Prostate gland (tissue), 2 donors: ENCODE data around the gene GSS. TPM values are rescaled to one million over a fixed set of nuclear protein-coding genes. Genes with fewer than 3 reads are reported as not detected.

Source experiments
- DNase-seq: peaks from one replicate; pipeline ENCODE4 v3.0.0-alpha.2; 2019; ENCODE audit warnings: low spot score
- H3K27ac ChIP-seq, 2 donors: fragments of 200-600 bp; sonication (generic); 2 replicates each; pipeline ENCODE4 v1.5.1; 2017 to 2019
- H3K27me3 ChIP-seq: fragments of 200-600 bp; sonication (generic); replicated peaks from 2 replicates; pipeline ENCODE4 v1.5.1; 2019; ENCODE audit not compliant: insufficient read depth
- H3K36me3 ChIP-seq, 2 donors: fragments of 200-600 bp; sonication (generic); 1 replicate in 1 of 2; 2 replicates in 1 of 2; pipeline versions ENCODE4 v1.5.1 to v1.8.1; 2017 to 2019
- H3K4me1 ChIP-seq: fragments of 200-600 bp; sonication (generic); replicated peaks from 2 replicates; pipeline ENCODE4 v1.5.1; 2019
- H3K4me3 ChIP-seq, 2 donors: fragments of 200-600 bp; sonication (generic); 2 replicates each; pipeline ENCODE4 v1.5.1; 2017 to 2019
- H3K9me3 ChIP-seq: fragments of 200-600 bp; sonication (generic); 2 replicates; pipeline ENCODE4 v1.5.1; 2017
- POLR2A ChIP-seq: fragments of 450-650 bp; IDR thresholded peaks from one replicate; pipeline ENCODE4 v1.6.1; 2016; ENCODE audit warnings: antibody characterized with exemption, mild to moderate bottlenecking
- POLR2AphosphoS5 ChIP-seq: sonication (generic); formaldehyde crosslinking; IDR thresholded peaks from one replicate; pipeline ENCODE4 v1.6.1; 2017; ENCODE audit warnings: antibody characterized with exemption
- WGBS: methylation state at CpG from one replicate; pipeline ENCODE4 v1.1.5; 2018; 5-methylcytosine and 5-hydroxymethylcytosine counted together
- intact Hi-C: fragments of 100-400 bp; cut with DNase I; formaldehyde crosslinking; loops from one replicate; pipeline ENCODE4 v1.14.2; 2022
- total RNA-seq, 2 donors: library from RNA; depleted of rRNA; stranded (reverse); fragments of >200 nt; gene quantifications; one replicate each; pipeline ENCODE4 v1.1.0, GENCODE V29; 2016
- TF ChIP-seq, protein P1 (sequence below), 4 experiments: fragments of 200-600 bp in 2 of 4; fragments of 450-650 bp in 2 of 4; sonication (generic) in 2 of 4; IDR thresholded peaks; 1 replicate in 3 of 4; 2 replicates in 1 of 4; pipeline ENCODE4 v1.5.1; 2016 to 2019; ENCODE audit warnings: antibody characterized with exemption in 4 of 4, mild to moderate bottlenecking in 2 of 4, moderate library complexity in 2 of 4

The GSS gene
- total RNA-seq, 2 donors from 2014 or later = 84.4 to 101 TPM

DNA sequence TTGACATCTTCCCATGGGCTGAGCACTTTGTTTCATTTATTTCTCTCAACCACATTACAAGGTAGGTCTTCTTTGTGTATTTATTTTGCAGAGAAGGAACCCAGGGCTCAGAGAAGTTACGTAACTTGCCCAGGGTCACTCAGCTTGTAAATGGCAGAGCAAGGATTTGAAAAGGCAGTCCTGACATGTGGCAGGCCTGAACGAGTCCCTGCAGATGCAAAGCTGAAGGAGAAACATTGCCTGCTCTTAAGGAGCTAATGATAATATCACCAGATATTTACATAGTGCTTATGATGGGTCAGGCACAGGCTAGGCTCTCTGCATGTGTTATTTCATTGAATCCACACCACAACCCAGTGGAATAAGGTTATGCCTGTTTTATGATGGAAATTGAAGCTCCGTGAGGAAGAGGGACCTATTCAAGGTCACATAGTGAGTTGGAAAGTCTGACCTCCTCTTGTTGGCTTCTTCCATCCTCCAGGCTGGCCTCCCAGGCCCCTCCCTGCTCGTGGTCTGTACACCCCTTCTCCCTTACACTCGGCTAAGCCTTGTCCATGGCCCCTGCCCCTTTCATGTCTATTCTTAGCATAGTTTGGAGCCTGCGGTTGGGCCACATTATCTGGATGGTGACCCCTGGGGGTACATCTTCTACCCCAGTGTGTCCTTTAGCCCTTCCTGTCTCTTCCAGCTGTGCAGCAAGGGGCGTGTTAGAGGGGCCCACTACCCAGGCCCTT lies 12.6 kb upstream of the GSS start:
- intact Hi-C loops = no loop called here
- Histone ChIP-seq H3K9me3 (no peaks in the 10 kb centered on the region), H3K27ac (no peak overlapping the region), H3K27me3 (no peaks in the 10 kb centered on the region), H3K4me3 (no peak overlapping the region), H3K36me3 (no peaks in the 10 kb centered on the region), H3K4me1 (no peaks in the 10 kb centered on the region)
- TF ChIP-seq, protein P1, sequence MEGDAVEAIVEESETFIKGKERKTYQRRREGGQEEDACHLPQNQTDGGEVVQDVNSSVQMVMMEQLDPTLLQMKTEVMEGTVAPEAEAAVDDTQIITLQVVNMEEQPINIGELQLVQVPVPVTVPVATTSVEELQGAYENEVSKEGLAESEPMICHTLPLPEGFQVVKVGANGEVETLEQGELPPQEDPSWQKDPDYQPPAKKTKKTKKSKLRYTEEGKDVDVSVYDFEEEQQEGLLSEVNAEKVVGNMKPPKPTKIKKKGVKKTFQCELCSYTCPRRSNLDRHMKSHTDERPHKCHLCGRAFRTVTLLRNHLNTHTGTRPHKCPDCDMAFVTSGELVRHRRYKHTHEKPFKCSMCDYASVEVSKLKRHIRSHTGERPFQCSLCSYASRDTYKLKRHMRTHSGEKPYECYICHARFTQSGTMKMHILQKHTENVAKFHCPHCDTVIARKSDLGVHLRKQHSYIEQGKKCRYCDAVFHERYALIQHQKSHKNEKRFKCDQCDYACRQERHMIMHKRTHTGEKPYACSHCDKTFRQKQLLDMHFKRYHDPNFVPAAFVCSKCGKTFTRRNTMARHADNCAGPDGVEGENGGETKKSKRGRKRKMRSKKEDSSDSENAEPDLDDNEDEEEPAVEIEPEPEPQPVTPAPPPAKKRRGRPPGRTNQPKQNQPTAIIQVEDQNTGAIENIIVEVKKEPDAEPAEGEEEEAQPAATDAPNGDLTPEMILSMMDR (IDR thresholded peaks at IDR 0.05) = no peak
- TF ChIP-seq POLR2AphosphoS5 = no peak
- TF ChIP-seq POLR2A = no peak
- DNase-seq = no peak
- 75% methylated on average over 7 of the region's 7 CpGs for WGBS

DNA sequence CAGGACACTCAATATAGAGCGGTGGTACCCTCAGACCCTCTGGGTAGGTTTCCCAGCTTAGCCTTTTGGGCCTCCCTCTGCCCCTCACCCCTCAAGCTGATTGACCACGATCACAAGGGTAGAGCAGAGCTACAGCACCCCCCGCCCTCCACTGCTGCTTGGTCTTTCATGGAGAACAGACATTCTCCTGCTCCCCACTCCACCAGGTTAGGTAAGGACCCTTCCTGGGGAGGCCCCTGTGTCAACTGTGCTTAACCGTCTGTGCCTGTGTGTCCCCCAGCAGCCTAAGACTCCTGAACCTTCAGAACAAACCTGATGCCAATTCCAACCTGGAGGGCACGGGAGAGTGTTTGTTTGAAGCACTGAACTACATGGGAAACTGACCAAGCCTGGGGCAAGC lies 11.8 kb upstream of the GSS start:
- DNase-seq = no peak
- H3K36me3 ChIP-seq = no peaks in the 10 kb centered on the region
- WGBS = 92% methylated on average over 5 of the region's 5 CpGs
- H3K27me3 ChIP-seq = no peaks in the 10 kb centered on the region
- intact Hi-C loops = no loop called here
- TF ChIP-seq POLR2A (no peak), POLR2AphosphoS5 (no peak)
- TF ChIP-seq, protein P1 (IDR thresholded peaks at IDR 0.05) = no peak
- H3K9me3 ChIP-seq = no peaks in the 10 kb centered on the region
- H3K27ac ChIP-seq = no peak overlapping the region
- H3K4me1 ChIP-seq = no peaks in the 10 kb centered on the region
- no peak overlapping the region for H3K4me3 ChIP-seq

GRCh38 chr20:34965051-34965450 lies 9.4 kb upstream of the GSS start:
- TF ChIP-seq, protein P1 (IDR thresholded peaks at IDR 0.05) = no peak
- TF ChIP-seq POLR2A = no peak
- no peak for TF ChIP-seq POLR2AphosphoS5
- intact Hi-C loops = no loop called here
- no peaks in the 10 kb centered on the region for H3K27me3 ChIP-seq
- no peak overlapping the region for H3K4me3 ChIP-seq
- no peak for DNase-seq
- H3K4me1 ChIP-seq = no peaks in the 10 kb centered on the region
- WGBS = 86% methylated on average over 5 of the region's 5 CpGs
- no peak overlapping the region for H3K27ac ChIP-seq
- no peaks in the 10 kb centered on the region for H3K36me3 ChIP-seq
- H3K9me3 ChIP-seq = no peaks in the 10 kb centered on the region

DNA sequence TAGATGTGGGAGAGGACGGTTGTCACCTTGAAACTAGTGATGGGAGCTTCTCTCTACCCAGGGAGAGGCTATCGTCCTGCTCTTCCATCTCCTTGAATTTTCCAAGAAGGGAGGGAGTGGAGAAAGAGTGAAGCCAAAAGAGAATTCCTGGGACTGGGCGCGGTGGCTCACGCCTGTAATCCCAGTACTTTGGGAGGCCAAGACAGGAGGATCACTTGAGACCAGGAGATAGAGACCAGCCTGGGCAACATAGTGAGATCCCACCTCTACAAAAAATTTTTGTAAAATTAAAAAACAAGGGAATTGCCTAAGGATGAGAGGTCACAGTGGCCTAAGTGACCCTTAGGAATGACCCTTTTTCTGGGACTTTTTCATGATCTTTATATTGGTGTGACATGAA lies 8.9 kb upstream of the GSS start:
- intact Hi-C loops = no loop called here
- no peak for TF ChIP-seq POLR2A
- no peak for TF ChIP-seq POLR2AphosphoS5
- TF ChIP-seq, protein P1 (IDR thresholded peaks at IDR 0.05) = no peak
- Histone ChIP-seq H3K4me3 (no peak overlapping the region), H3K27ac (no peak overlapping the region), H3K27me3 (no peaks in the 10 kb centered on the region), H3K4me1 (no peaks in the 10 kb centered on the region), H3K9me3 (no peaks in the 10 kb centered on the region), H3K36me3 (no peaks in the 10 kb centered on the region)
- DNase-seq = no peak
- 95% methylated on average over 5 of the region's 5 CpGs for WGBS

DNA sequence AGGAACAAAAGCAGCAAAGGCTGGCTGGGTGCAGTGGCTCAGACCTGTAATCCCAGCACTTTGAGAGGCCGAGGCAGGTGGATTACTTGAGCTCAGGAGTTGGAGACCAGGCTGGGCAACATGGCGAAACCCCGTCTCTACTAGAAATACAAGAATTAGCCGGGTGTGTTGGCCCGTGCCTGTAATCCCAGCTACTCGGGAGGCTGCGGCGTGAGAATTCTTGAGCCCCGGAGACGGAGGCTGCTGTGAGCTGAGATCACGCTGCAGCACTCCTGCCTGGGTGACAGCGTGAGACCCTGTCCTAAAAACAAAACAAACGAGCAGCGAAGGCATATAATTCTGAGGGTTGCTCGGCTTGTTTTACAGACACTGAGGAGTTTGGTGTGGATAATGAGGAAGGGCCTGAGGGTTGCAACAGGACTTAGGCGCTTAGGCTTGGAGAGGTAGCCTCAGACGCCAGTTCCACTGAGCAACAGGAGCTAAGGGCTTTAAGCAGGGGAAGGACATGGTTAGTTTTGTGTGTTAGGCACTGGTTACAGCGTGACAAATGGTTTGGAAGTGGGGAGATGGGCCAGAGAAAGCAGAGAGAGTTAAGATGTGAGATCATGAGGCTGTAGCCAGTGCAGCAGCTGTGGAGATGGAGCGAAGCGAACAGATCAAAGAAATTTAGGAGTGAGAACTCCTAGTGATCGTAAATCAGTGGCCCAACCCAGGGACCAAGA lies 1.3 kb upstream of the GSS start:
- Histone ChIP-seq H3K9me3 (no peaks in the 10 kb centered on the region), H3K36me3 (no peaks in the 10 kb centered on the region), H3K4me3 (no peak overlapping the region), H3K4me1 (no peaks in the 10 kb centered on the region), H3K27ac (no peak overlapping the region), H3K27me3 (no peaks in the 10 kb centered on the region)
- 73% methylated on average over 21 of the region's 21 CpGs for WGBS
- no peak for DNase-seq
- intact Hi-C loops = loop anchor here (5.0 kb wide), 2 partner anchors 130 to 250 kb away; partner anchors contain the start of gene NCOA6
- TF ChIP-seq POLR2AphosphoS5 = no peak
